Activated T-cell treated with anti-CD3 and anti-CD28 coated beads, Interleukin-2, amount 50 U/mL, for 4 hours (primary cell): ENCODE measurements around the gene GBP7. TPM values are rescaled to one million over a fixed set of nuclear protein-coding genes. Genes with fewer than 3 reads are reported as not detected.
A peak's percentile ranks its signal among the peaks of the same experiment; 100 is the strongest.
"Not testable (repeated sequence)": the region's sequence is repeated elsewhere in the genome, so short reads cannot be mapped to it uniquely, and the experiment has no call there.

Experiments used
- ATAC-seq, 2 donors: fragments of 200-7000 bp; cut with Tn5 transposase; one replicate each; pipeline ENCODE4 v1.10.0; 2021
- DNase-seq: peaks from one replicate; pipeline ENCODE4 v3.0.0-alpha.2; 2020
- H3K27me3 Mint-ChIP-seq: one replicate; pipeline ENCODE4 v1.8.0; 2021; ENCODE audit warnings: low read depth, mixed read lengths
- H3K36me3 Mint-ChIP-seq: one replicate; pipeline ENCODE4 v1.8.0; 2022; ENCODE audit warnings: mixed read lengths; ENCODE audit not compliant: insufficient read depth
- H3K4me1 Mint-ChIP-seq: one replicate; pipeline ENCODE4 v1.8.0; 2021; ENCODE audit warnings: low read depth, mixed read lengths
- H3K4me3 Mint-ChIP-seq: one replicate; pipeline ENCODE4 v1.8.0; 2021; ENCODE audit warnings: mild to moderate bottlenecking, moderate library complexity, mixed read lengths
- H3K9me3 Mint-ChIP-seq: one replicate; pipeline ENCODE4 v1.8.0; 2021; ENCODE audit warnings: mixed read lengths
- total RNA-seq, 3 donors: library from RNA; stranded (reverse); gene quantifications; one replicate each; pipeline ENCODE4 v1.2.1, GENCODE V29; 2021

Gene GBP7
- total RNA-seq: under 1 TPM in 2 of 3 donors, not detected in 1; 0.29 to 0.51 TPM

GRCh38 chr1:89175601-89176256 is at the start of gene GBP7:
GBP7 (minus strand) TSS chr1:89176003; CDS start chr1:89171935, 4,068 bp downstream.
- Mint-ChIP-seq H3K27me3 (no peaks in the 10 kb centered on the region), H3K4me1 (peaks cover 8% of the 10 kb centered on the region), H3K9me3 (no peaks in the 10 kb centered on the region), H3K4me3 (no peak within 1 kb of the TSS), H3K36me3 (no peaks in the 10 kb centered on the region)
- DNase-seq (no peak), ATAC-seq (no peak)

- Mint-ChIP-seq H3K27me3 (no peaks in the 10 kb centered on the region), H3K4me1 (no peaks in the 10 kb centered on the region), H3K9me3 (peaks cover 9% of the 10 kb centered on the region), H3K4me3 (no peak overlapping the region), H3K36me3 (peaks cover 10% of the 10 kb centered on the region)
- ATAC-seq (no peak), DNase-seq (no peak)
These were observed 45.5 kb upstream of the GBP7 start for GRCh38 chr1:89221341-89221740.

- H3K4me1 Mint-ChIP-seq, H3K9me3 Mint-ChIP-seq, H3K27me3 Mint-ChIP-seq, DNase-seq, ATAC-seq, H3K36me3 Mint-ChIP-seq, H3K4me3 Mint-ChIP-seq: not testable (repeated sequence)
These were observed 44.0 kb upstream of the GBP7 start for GRCh38 chr1:89219851-89220250.

- H3K9me3 Mint-ChIP-seq, H3K4me3 Mint-ChIP-seq, H3K36me3 Mint-ChIP-seq, H3K4me1 Mint-ChIP-seq, H3K27me3 Mint-ChIP-seq, ATAC-seq, DNase-seq: not testable (repeated sequence)
These were observed 43.1 kb upstream of the GBP7 start for GRCh38 chr1:89218941-89219340.

- Mint-ChIP-seq H3K4me1 (no peaks in the 10 kb centered on the region), H3K36me3 (peaks cover 14% of the 10 kb centered on the region), H3K9me3 (peaks cover 18% of the 10 kb centered on the region), H3K4me3 (no peak overlapping the region), H3K27me3 (no peaks in the 10 kb centered on the region)
- ATAC-seq (no peak), DNase-seq (no peak)
These were observed 37.5 kb upstream of the GBP7 start for GRCh38 chr1:89213347-89213746.

- no peak overlapping the region for H3K4me3 Mint-ChIP-seq
- no peak for ATAC-seq
These were observed 35.3 kb upstream of the GBP7 start for GRCh38 chr1:89211035-89211634.

GRCh38 chr1:89206373-89206772 is 30.6 kb upstream of the GBP7 start:
- Mint-ChIP-seq H3K4me3 (no peak overlapping the region), H3K27me3 (no peaks in the 10 kb centered on the region), H3K36me3 (peaks cover 36% of the 10 kb centered on the region), H3K9me3 (peaks cover 28% of the 10 kb centered on the region), H3K4me1 (peaks cover 22% of the 10 kb centered on the region)
- DNase-seq (no peak), ATAC-seq (no peak)

More at GRCh38 chr1:89211035-89211634, 35.3 kb upstream of the GBP7 start:
- Mint-ChIP-seq H3K4me1 (no peaks in the 10 kb centered on the region), H3K36me3 (peaks cover 19% of the 10 kb centered on the region), H3K27me3 (no peaks in the 10 kb centered on the region), H3K9me3 (peaks cover 16% of the 10 kb centered on the region)
- DNase-seq: no peak

GRCh38 chr1:89203166-89203565 is 27.4 kb upstream of the GBP7 start:
- Mint-ChIP-seq H3K4me1 (peaks cover 44% of the 10 kb centered on the region), H3K27me3 (no peaks in the 10 kb centered on the region), H3K9me3 (peaks cover 16% of the 10 kb centered on the region), H3K36me3 (peaks cover 27% of the 10 kb centered on the region), H3K4me3 (no peak overlapping the region)
- ATAC-seq (no peak), DNase-seq (no peak)

- Mint-ChIP-seq H3K4me1 (peaks cover 57% of the 10 kb centered on the region), H3K4me3 (peak overlapping the region; percentile 87), H3K9me3 (peaks cover 12% of the 10 kb centered on the region), H3K27me3 (no peaks in the 10 kb centered on the region), H3K36me3 (peaks cover 27% of the 10 kb centered on the region)
- DNase-seq: no peak
- no peak for ATAC-seq
These were observed 25.4 kb upstream of the GBP7 start for GRCh38 chr1:89201106-89201794.

GRCh38 chr1:89200663-89201062 is 24.9 kb upstream of the GBP7 start:
- Mint-ChIP-seq H3K4me3 (peak overlapping the region; percentile 87), H3K27me3 (no peaks in the 10 kb centered on the region), H3K4me1 (peaks cover 63% of the 10 kb centered on the region), H3K36me3 (peaks cover 25% of the 10 kb centered on the region), H3K9me3 (peaks cover 12% of the 10 kb centered on the region)
- ATAC-seq (peak; percentile 58 to 62), DNase-seq (no peak)

GRCh38 chr1:89199525-89200031 is 23.8 kb upstream of the GBP7 start:
- Mint-ChIP-seq H3K9me3 (peaks cover 12% of the 10 kb centered on the region), H3K36me3 (peaks cover 32% of the 10 kb centered on the region), H3K4me1 (peaks cover 74% of the 10 kb centered on the region), H3K27me3 (no peaks in the 10 kb centered on the region), H3K4me3 (peak overlapping the region; percentile 87)
- DNase-seq: no peak
- ATAC-seq: no peak

GRCh38 chr1:89198491-89199072 is 22.8 kb upstream of the GBP7 start, which contains the start of gene GBP4:
GBP4 (minus strand) TSS chr1:89198942; CDS start chr1:89198834, 108 bp downstream.
- DNase-seq (peak; percentile 38), ATAC-seq (peak; percentile 66 to 68)
- H3K27me3 Mint-ChIP-seq: no peaks in the 10 kb centered on the region
- H3K36me3 Mint-ChIP-seq: peaks cover 34% of the 10 kb centered on the region
- H3K4me1 Mint-ChIP-seq: peaks cover 83% of the 10 kb centered on the region
- peak within 1 kb of the TSS; percentile 87 for H3K4me3 Mint-ChIP-seq
- peaks cover 3% of the 10 kb centered on the region for H3K9me3 Mint-ChIP-seq

- Mint-ChIP-seq H3K4me1 (peaks cover 83% of the 10 kb centered on the region), H3K4me3 (peak overlapping the region; percentile 87), H3K9me3 (no peaks in the 10 kb centered on the region), H3K27me3 (no peaks in the 10 kb centered on the region), H3K36me3 (peaks cover 36% of the 10 kb centered on the region)
- DNase-seq: no peak
- ATAC-seq: peak in 1 of 2 donors; percentile 2
These were observed 22.3 kb upstream of the GBP7 start for GRCh38 chr1:89198081-89198480.

GRCh38 chr1:89195476-89195875 is 19.7 kb upstream of the GBP7 start:
- Mint-ChIP-seq H3K9me3 (no peaks in the 10 kb centered on the region), H3K27me3 (no peaks in the 10 kb centered on the region), H3K36me3 (peaks cover 49% of the 10 kb centered on the region), H3K4me3 (peak overlapping the region; percentile 79), H3K4me1 (peaks cover 66% of the 10 kb centered on the region)
- ATAC-seq: peak in 1 of 2 donors; percentile 5
- no peak for DNase-seq
